Thyroid gland (tissue), 4 donors: ENCODE results near the gene RBMS2. TPM values are rescaled to one million over a fixed set of nuclear protein-coding genes. Genes with fewer than 3 reads are reported as not detected.
"Not testable (repeated sequence)": the region's sequence is repeated elsewhere in the genome, so short reads cannot be mapped to it uniquely, and the experiment has no call there.

Source experiments
- DNase-seq, 2 donors: peaks; one replicate each; pipeline ENCODE4 v3.0.0-alpha.2; 2019
- H3K27ac ChIP-seq, 3 donors: fragments of 200-600 bp; sonication (generic); 1 replicate in 2 of 3; 2 replicates in 1 of 3; pipeline ENCODE4 v1.5.1; 2016 to 2019; ENCODE audit warnings: mild to moderate bottlenecking in 1 of 3, moderate library complexity in 1 of 3
- H3K27me3 ChIP-seq: fragments of 200-600 bp; sonication (generic); one replicate; pipeline ENCODE4 v1.5.1; 2019
- H3K36me3 ChIP-seq, 2 donors: fragments of 200-600 bp; sonication (generic); one replicate each; pipeline ENCODE4 v1.5.1; 2016 to 2019
- H3K4me1 ChIP-seq, 2 donors: fragments of 200-600 bp; sonication (generic); one replicate each; pipeline ENCODE4 v1.5.1; 2017 to 2019
- H3K4me3 ChIP-seq, 3 donors: fragments of 200-600 bp; sonication (generic); replicated peaks in 1 of 3; 1 replicate in 2 of 3; 2 replicates in 1 of 3; pipeline ENCODE4 v1.5.1; 2016; ENCODE audit warnings: mild to moderate bottlenecking in 1 of 3
- H3K9me3 ChIP-seq: fragments of 200-600 bp; sonication (generic); one replicate; pipeline ENCODE4 v1.5.1; 2017
- POLR2A ChIP-seq, 2 donors: fragments of 450-650 bp; IDR thresholded peaks; one replicate each; pipeline ENCODE4 v1.6.1; 2017; ENCODE audit warnings: antibody characterized with exemption in 2 of 2, mild to moderate bottlenecking in 2 of 2, moderate library complexity in 1 of 2
- WGBS, 2 donors: methylation state at CpG; one replicate each; pipeline ENCODE4 v1.1.5; 2017; 5-methylcytosine and 5-hydroxymethylcytosine counted together
- intact Hi-C: fragments of 100-400 bp; cut with DNase I; formaldehyde crosslinking; loops from one replicate; pipeline ENCODE4 v1.15.1; 2023
- total RNA-seq, 4 donors: library from RNA; depleted of rRNA; stranded (reverse); fragments of >200 nt; gene quantifications; one replicate each; pipeline ENCODE4 v1.2.3, GENCODE V29; 2016
- TF ChIP-seq, protein P1 (sequence below), 6 experiments: fragments of 200-600 bp in 3 of 6; fragments of 450-650 bp in 3 of 6; sonication (generic) in 3 of 6; IDR thresholded peaks; one replicate each; pipeline ENCODE4 v1.5.1; 2016 to 2019; ENCODE audit warnings: antibody characterized with exemption in 6 of 6, mild to moderate bottlenecking in 2 of 6, inconsistent platforms in 1 of 6, moderate library complexity in 1 of 6

RBMS2 gene
- total RNA-seq, 4 donors from 2014 or later: 39.8 to 58.3 (median 50.2) TPM

DNA sequence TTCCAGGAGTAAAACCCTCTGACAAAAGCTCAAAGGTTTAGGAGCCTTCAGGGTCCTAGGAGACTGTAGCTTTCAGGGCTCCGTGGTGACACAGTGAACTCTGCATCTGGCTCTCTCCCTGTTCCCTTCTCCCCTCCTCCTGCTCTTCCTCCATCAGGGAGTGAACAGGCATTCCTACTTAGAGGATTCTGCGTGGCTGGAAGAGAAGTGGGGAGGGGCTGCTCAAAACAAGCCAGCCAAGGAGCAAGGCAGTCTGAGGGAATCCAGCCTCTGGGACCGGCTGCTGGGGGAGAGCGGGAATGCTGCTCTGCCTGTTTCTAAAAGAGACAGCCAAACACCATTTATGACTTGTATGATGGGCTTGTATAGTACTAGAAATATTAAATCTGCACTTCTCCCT is 49.5 kb downstream of the RBMS2 start:
- intact Hi-C loops: loop anchor here (5.0 to 10.0 kb wide), 2 partner anchors 59 to 64 kb away; partner anchors contain the start of gene BAZ2A
- no peak for TF ChIP-seq POLR2A (IDR thresholded peaks at IDR 0.05)
- TF ChIP-seq, protein P1, sequence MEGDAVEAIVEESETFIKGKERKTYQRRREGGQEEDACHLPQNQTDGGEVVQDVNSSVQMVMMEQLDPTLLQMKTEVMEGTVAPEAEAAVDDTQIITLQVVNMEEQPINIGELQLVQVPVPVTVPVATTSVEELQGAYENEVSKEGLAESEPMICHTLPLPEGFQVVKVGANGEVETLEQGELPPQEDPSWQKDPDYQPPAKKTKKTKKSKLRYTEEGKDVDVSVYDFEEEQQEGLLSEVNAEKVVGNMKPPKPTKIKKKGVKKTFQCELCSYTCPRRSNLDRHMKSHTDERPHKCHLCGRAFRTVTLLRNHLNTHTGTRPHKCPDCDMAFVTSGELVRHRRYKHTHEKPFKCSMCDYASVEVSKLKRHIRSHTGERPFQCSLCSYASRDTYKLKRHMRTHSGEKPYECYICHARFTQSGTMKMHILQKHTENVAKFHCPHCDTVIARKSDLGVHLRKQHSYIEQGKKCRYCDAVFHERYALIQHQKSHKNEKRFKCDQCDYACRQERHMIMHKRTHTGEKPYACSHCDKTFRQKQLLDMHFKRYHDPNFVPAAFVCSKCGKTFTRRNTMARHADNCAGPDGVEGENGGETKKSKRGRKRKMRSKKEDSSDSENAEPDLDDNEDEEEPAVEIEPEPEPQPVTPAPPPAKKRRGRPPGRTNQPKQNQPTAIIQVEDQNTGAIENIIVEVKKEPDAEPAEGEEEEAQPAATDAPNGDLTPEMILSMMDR (IDR thresholded peaks at IDR 0.05): no peak
- WGBS, 2 donors: 61 to 71% methylated on average over 4 of the region's 4 CpGs
- Histone ChIP-seq H3K9me3 (no peaks in the 10 kb centered on the region), H3K4me1 (peaks cover 4 to 9% of the 10 kb centered on the region in 2 donors), H3K4me3 (no peak overlapping the region), H3K27me3 (no peaks in the 10 kb centered on the region), H3K36me3 (peaks cover 0 to 3% of the 10 kb centered on the region in 2 donors), H3K27ac (peak overlapping the region in 1 of 3 donors; percentile 19)
- DNase-seq: no peak

DNA sequence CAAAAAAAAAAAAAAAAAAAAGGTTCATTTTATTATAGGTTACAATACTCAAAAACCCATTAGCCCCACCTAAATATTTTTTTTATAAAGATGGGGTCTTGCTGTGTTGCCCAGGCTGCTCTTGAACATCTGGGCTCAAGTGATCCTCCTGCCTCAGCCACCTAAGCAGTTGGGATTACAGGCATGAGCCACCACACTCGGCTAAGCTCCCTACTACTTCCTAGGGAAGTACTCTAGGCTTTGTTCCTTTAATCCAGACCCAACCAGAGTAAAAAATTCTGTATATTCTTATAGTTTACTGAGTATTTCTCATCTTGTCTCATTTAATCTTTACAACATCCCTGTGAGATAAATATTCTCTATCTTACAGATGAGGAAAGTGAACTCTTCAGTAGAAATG is 50.7 kb downstream of the RBMS2 start:
- H3K4me1 ChIP-seq: no peaks in the 10 kb centered on the region
- H3K4me3 ChIP-seq: no peak overlapping the region
- no peaks in the 10 kb centered on the region for H3K27me3 ChIP-seq
- DNase-seq: no peak
- H3K36me3 ChIP-seq: peaks cover 0 to 3% of the 10 kb centered on the region in 2 donors
- intact Hi-C loops: loop anchor here (5.0 to 10.0 kb wide), 2 partner anchors 60 to 63 kb away; partner anchors contain the start of gene BAZ2A
- TF ChIP-seq POLR2A (IDR thresholded peaks at IDR 0.05): no peak
- WGBS, 2 donors: 88 to 89% methylated on average over 1 of the region's 1 CpG
- H3K27ac ChIP-seq: peak overlapping the region in 1 of 3 donors; percentile 13
- no peaks in the 10 kb centered on the region for H3K9me3 ChIP-seq

DNA sequence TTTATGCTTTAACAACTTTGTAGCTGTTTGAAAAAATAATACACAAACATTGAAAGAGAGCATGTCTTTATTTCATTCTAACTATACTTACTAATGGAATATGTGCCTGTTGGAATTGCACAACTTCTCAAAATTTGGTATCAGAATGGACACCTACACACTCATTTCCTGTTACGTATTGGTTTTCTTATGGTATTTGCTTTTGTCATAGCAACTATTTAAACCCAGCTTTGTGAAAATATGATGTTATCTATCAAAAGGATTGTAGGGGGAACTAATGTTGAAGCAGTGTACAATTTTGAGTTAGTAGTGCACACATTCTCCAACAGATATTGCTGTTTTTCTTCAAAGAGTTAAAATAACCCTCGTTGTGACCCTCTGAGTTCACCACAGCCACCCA is 52.6 kb downstream of the RBMS2 start:
- Histone ChIP-seq H3K27me3 (no peaks in the 10 kb centered on the region), H3K27ac (no peak overlapping the region), H3K4me1 (no peaks in the 10 kb centered on the region), H3K9me3 (no peaks in the 10 kb centered on the region), H3K4me3 (no peak overlapping the region), H3K36me3 (peaks cover 0 to 3% of the 10 kb centered on the region in 2 donors)
- 73 to 78% methylated on average over 2 of the region's 2 CpGs for WGBS, 2 donors
- no peak for DNase-seq
- intact Hi-C loops: loop anchor here (5.0 to 10.0 kb wide), 2 partner anchors 61 to 62 kb away; partner anchors contain the start of gene BAZ2A
- TF ChIP-seq, protein P1 (IDR thresholded peaks at IDR 0.05): no peak
- TF ChIP-seq POLR2A (IDR thresholded peaks at IDR 0.05): no peak

GRCh38 chr12:56577248-56577647 is 55.6 kb downstream of the RBMS2 start:
- H3K27me3 ChIP-seq, H3K4me1 ChIP-seq, DNase-seq, H3K4me3 ChIP-seq, H3K9me3 ChIP-seq, H3K27ac ChIP-seq: not testable (repeated sequence)
- peaks cover 9 to 21% of the 10 kb centered on the region in 2 donors for H3K36me3 ChIP-seq
- intact Hi-C loops: loop anchor here (10.0 kb wide), 1 partner anchor 58 kb away; the partner anchor contains the start of gene BAZ2A
- WGBS, 2 donors: 95% methylated on average over 7 of the region's 7 CpGs

GRCh38 chr12:56578983-56579546 is 57.4 kb downstream of the RBMS2 start:
- H3K27me3 ChIP-seq: no peaks in the 10 kb centered on the region

More at GRCh38 chr12:56578983-56579546, 57.4 kb downstream of the RBMS2 start:
- H3K4me1 ChIP-seq: no peaks in the 10 kb centered on the region
- H3K27ac ChIP-seq: no peak overlapping the region
- DNase-seq: no peak
- no peaks in the 10 kb centered on the region for H3K9me3 ChIP-seq
- TF ChIP-seq, protein P1 (IDR thresholded peaks at IDR 0.05): no peak
- no peak for TF ChIP-seq POLR2A (IDR thresholded peaks at IDR 0.05)
- WGBS, 2 donors: 90 to 91% methylated on average over 10 of the region's 10 CpGs
- H3K36me3 ChIP-seq: peaks cover 15 to 31% of the 10 kb centered on the region in 2 donors
- H3K4me3 ChIP-seq: no peak overlapping the region
- intact Hi-C loops: loop anchor here (10.0 kb wide), 1 partner anchor 56 kb away; the partner anchor contains the start of gene BAZ2A
